ENCODE measurements around the gene ROBO1. TPM values are rescaled to one million over a fixed set of nuclear protein-coding genes. Genes with fewer than 3 reads are reported as not detected.

ROBO1 gene
- total RNA-seq, 2 experiments from 2014 or later: 0.12 to 0.20 TPM

GRCh38 chr3:78659386-78659987, 1108.3 kb downstream of the ROBO1 start:
- no peak overlapping the region for H3K27ac Mint-ChIP-seq
- CTCF ChIA-PET: interaction anchor here (0.8 kb wide), 1 partner anchor 17 kb away, joined by 3 read pairs; no protein-coding TSS in a partner anchor
- no peaks in the 10 kb centered on the region for H3K4me1 Mint-ChIP-seq (ENCODE audit: low read depth)
- H3K27me3 Mint-ChIP-seq (ENCODE audit: low read depth): no peaks in the 10 kb centered on the region
- no peaks in the 10 kb centered on the region for H3K36me3 Mint-ChIP-seq (ENCODE audit: low read depth)
- intact Hi-C loops (cut with micrococcal nuclease): loop anchor here (1.0 kb wide), 2 partner anchors 373 to 702 kb away; no protein-coding TSS in a partner anchor
- H3K9me3 Mint-ChIP-seq: peaks cover 1% of the 10 kb centered on the region
- no peak overlapping the region for H3K4me3 Mint-ChIP-seq
- peak; percentile 31 for DNase-seq

- Mint-ChIP-seq H3K4me1 (ENCODE audit: low read depth) (no peaks in the 10 kb centered on the region), H3K27me3 (ENCODE audit: low read depth) (no peaks in the 10 kb centered on the region), H3K4me3 (no peak overlapping the region), H3K27ac (no peak overlapping the region), H3K36me3 (ENCODE audit: low read depth) (no peaks in the 10 kb centered on the region), H3K9me3 (no peaks in the 10 kb centered on the region)
- intact Hi-C loops (cut with micrococcal nuclease): loop anchor here (10.0 kb wide), 1 partner anchor 1303 kb away; no protein-coding TSS in a partner anchor
- DNase-seq: no peak
- CTCF ChIA-PET: no interaction called here
Measured at GRCh38 chr3:78647726-78648125, 1120.1 kb downstream of the ROBO1 start.

- Mint-ChIP-seq H3K27me3 (ENCODE audit: low read depth) (no peaks in the 10 kb centered on the region), H3K27ac (no peak overlapping the region), H3K36me3 (ENCODE audit: low read depth) (no peaks in the 10 kb centered on the region), H3K4me1 (ENCODE audit: low read depth) (no peaks in the 10 kb centered on the region), H3K4me3 (no peak overlapping the region), H3K9me3 (no peaks in the 10 kb centered on the region)
- DNase-seq: no peak
- intact Hi-C loops (cut with micrococcal nuclease): loop anchor here (2.0 to 10.0 kb wide), 2 partner anchors 1301 to 1607 kb away; no protein-coding TSS in a partner anchor
- CTCF ChIA-PET: interaction anchor here (0.7 to 1.6 kb wide), 5 partner anchors 10 to 179 kb away, joined by 3 to 6 read pairs (median 3); no protein-coding TSS in a partner anchor
Measured at GRCh38 chr3:78645628-78646310, 1122.0 kb downstream of the ROBO1 start.

- DNase-seq: no peak
- H3K9me3 Mint-ChIP-seq: no peaks in the 10 kb centered on the region
- H3K4me3 Mint-ChIP-seq: no peak overlapping the region
- no peaks in the 10 kb centered on the region for H3K36me3 Mint-ChIP-seq (ENCODE audit: low read depth)
- intact Hi-C loops (cut with micrococcal nuclease): loop anchor here (2.0 to 10.0 kb wide), 2 partner anchors 1300 to 1606 kb away; no protein-coding TSS in a partner anchor
- no peaks in the 10 kb centered on the region for H3K4me1 Mint-ChIP-seq (ENCODE audit: low read depth)
- CTCF ChIA-PET: interaction anchor here (0.7 to 1.6 kb wide), 4 partner anchors 9 to 896 kb away, joined by 3 to 6 read pairs (median 4); no protein-coding TSS in a partner anchor
- no peaks in the 10 kb centered on the region for H3K27me3 Mint-ChIP-seq (ENCODE audit: low read depth)
- no peak overlapping the region for H3K27ac Mint-ChIP-seq
Measured at GRCh38 chr3:78644847-78645246, 1123.0 kb downstream of the ROBO1 start.

- DNase-seq: no peak
- H3K4me1 Mint-ChIP-seq (ENCODE audit: low read depth): no peaks in the 10 kb centered on the region
- no peaks in the 10 kb centered on the region for H3K27me3 Mint-ChIP-seq (ENCODE audit: low read depth)
- peaks cover 2% of the 10 kb centered on the region for H3K9me3 Mint-ChIP-seq
- H3K27ac Mint-ChIP-seq: no peak overlapping the region
- CTCF ChIA-PET: interaction anchor here (1.0 to 1.1 kb wide), 2 partner anchors 18 to 264 kb away, joined by 3 to 6 read pairs; no protein-coding TSS in a partner anchor
- no peak overlapping the region for H3K4me3 Mint-ChIP-seq
- intact Hi-C loops (cut with micrococcal nuclease): loop anchor here (10.0 kb wide), 1 partner anchor 1298 kb away; no protein-coding TSS in a partner anchor
- no peaks in the 10 kb centered on the region for H3K36me3 Mint-ChIP-seq (ENCODE audit: low read depth)
Measured at GRCh38 chr3:78642226-78643035, 1125.4 kb downstream of the ROBO1 start.

- Mint-ChIP-seq H3K4me1 (ENCODE audit: low read depth) (no peaks in the 10 kb centered on the region), H3K27ac (no peak overlapping the region), H3K4me3 (no peak overlapping the region), H3K36me3 (ENCODE audit: low read depth) (no peaks in the 10 kb centered on the region), H3K27me3 (ENCODE audit: low read depth) (no peaks in the 10 kb centered on the region), H3K9me3 (peaks cover 2% of the 10 kb centered on the region)
- DNase-seq: no peak
- intact Hi-C loops (cut with micrococcal nuclease): loop anchor here (10.0 kb wide), 1 partner anchor 1297 kb away; no protein-coding TSS in a partner anchor
- CTCF ChIA-PET: interaction anchor here (1.0 to 1.1 kb wide), 2 partner anchors 18 to 264 kb away, joined by 3 to 6 read pairs; no protein-coding TSS in a partner anchor
Measured at GRCh38 chr3:78641703-78642102, 1126.1 kb downstream of the ROBO1 start.

GRCh38 chr3:78634316-78634715, 1133.5 kb downstream of the ROBO1 start:
- Mint-ChIP-seq H3K4me3 (no peak overlapping the region), H3K4me1 (ENCODE audit: low read depth) (no peaks in the 10 kb centered on the region), H3K27ac (no peak overlapping the region), H3K27me3 (ENCODE audit: low read depth) (no peaks in the 10 kb centered on the region), H3K36me3 (ENCODE audit: low read depth) (no peaks in the 10 kb centered on the region), H3K9me3 (peaks cover 4% of the 10 kb centered on the region)
- CTCF ChIA-PET: no interaction called here
- no peak for DNase-seq
- intact Hi-C loops (cut with micrococcal nuclease): no loop called here

GRCh38 chr3:78633626-78634025, 1134.2 kb downstream of the ROBO1 start:
- H3K4me1 Mint-ChIP-seq (ENCODE audit: low read depth): no peaks in the 10 kb centered on the region
- H3K9me3 Mint-ChIP-seq: peaks cover 4% of the 10 kb centered on the region
- H3K4me3 Mint-ChIP-seq: no peak overlapping the region
- H3K27ac Mint-ChIP-seq: no peak overlapping the region
- no peaks in the 10 kb centered on the region for H3K36me3 Mint-ChIP-seq (ENCODE audit: low read depth)
- intact Hi-C loops (cut with micrococcal nuclease): no loop called here
- CTCF ChIA-PET: no interaction called here
- DNase-seq: no peak
- no peaks in the 10 kb centered on the region for H3K27me3 Mint-ChIP-seq (ENCODE audit: low read depth)

- CTCF ChIA-PET: no interaction called here
- Mint-ChIP-seq H3K4me1 (ENCODE audit: low read depth) (no peaks in the 10 kb centered on the region), H3K9me3 (peaks cover 7% of the 10 kb centered on the region), H3K27me3 (ENCODE audit: low read depth) (no peaks in the 10 kb centered on the region), H3K27ac (no peak overlapping the region), H3K36me3 (ENCODE audit: low read depth) (no peaks in the 10 kb centered on the region), H3K4me3 (no peak overlapping the region)
- no peak for DNase-seq
- intact Hi-C loops (cut with micrococcal nuclease): no loop called here
Measured at GRCh38 chr3:78632925-78633553, 1134.8 kb downstream of the ROBO1 start.

GRCh38 chr3:78629544-78629943, 1138.3 kb downstream of the ROBO1 start:
- Mint-ChIP-seq H3K27ac (no peak overlapping the region), H3K4me1 (ENCODE audit: low read depth) (no peaks in the 10 kb centered on the region), H3K27me3 (ENCODE audit: low read depth) (no peaks in the 10 kb centered on the region), H3K9me3 (peaks cover 3% of the 10 kb centered on the region), H3K36me3 (ENCODE audit: low read depth) (no peaks in the 10 kb centered on the region), H3K4me3 (no peak overlapping the region)
- no peak for DNase-seq
- CTCF ChIA-PET: no interaction called here
- intact Hi-C loops (cut with micrococcal nuclease): no loop called here

GRCh38 chr3:78621061-78621716, 1146.6 kb downstream of the ROBO1 start:
- intact Hi-C loops (cut with micrococcal nuclease): no loop called here
- H3K27me3 Mint-ChIP-seq (ENCODE audit: low read depth): no peaks in the 10 kb centered on the region
- H3K27ac Mint-ChIP-seq: no peak overlapping the region
- peaks cover 2% of the 10 kb centered on the region for H3K9me3 Mint-ChIP-seq
- H3K36me3 Mint-ChIP-seq (ENCODE audit: low read depth): no peaks in the 10 kb centered on the region
- H3K4me1 Mint-ChIP-seq (ENCODE audit: low read depth): no peaks in the 10 kb centered on the region
- no peak overlapping the region for H3K4me3 Mint-ChIP-seq
- CTCF ChIA-PET: interaction anchor here (0.6 kb wide), 1 partner anchor 22 kb away, joined by 3 read pairs; no protein-coding TSS in a partner anchor
- DNase-seq: no peak

Data from activated naive CD4-positive, alpha-beta T cell treated with anti-CD3 and anti-CD28 coated beads for 36 hours (primary cell).